ENCODE measurements around the gene APRT.

APRT gene

DNA sequence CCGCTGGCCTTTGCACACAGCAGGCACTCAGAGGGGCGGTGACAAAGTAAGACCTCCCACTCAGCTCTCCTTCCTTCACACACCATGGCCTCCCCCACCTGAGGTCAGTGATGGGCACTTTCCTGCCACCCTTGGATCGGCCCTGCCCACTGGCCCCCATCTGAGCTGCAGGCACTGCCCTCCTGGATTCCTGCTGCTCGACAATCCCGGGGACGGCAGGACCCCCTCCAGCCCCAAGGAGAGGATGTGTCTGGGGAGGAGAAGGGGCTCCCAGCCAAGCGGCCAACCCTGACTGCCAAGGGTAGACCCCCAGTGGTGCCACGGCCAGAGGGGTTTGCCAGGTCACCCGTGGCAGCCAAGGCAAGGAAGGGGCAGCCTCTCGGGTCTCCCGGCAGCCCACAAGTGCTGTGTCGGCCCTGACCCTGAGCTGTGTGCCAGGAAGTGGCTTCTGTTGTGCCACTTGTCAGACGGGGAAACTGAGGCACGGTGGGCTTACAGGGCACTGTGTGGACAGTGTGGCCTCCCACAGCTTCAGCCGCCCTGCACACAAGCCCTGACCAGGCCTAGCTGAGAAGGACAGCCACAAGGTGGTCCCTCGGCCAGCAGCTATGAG is 49.4 kb downstream of the APRT start:
- TF ChIP-seq TAF1 (IDR thresholded peaks at IDR 0.05; ENCODE audit: borderline replicate concordance, low read depth, low read length) (no peak), POLR2A (IDR thresholded peaks at IDR 0.05; ENCODE audit: low read depth, low read length) (no peak), POLR2AphosphoS5 (IDR thresholded peaks at IDR 0.05; ENCODE audit: low read depth, low read length) (no peak)
- no peak for FAIRE-seq
- DNase-seq (ENCODE audit: insufficient read length), result no peak

DNA sequence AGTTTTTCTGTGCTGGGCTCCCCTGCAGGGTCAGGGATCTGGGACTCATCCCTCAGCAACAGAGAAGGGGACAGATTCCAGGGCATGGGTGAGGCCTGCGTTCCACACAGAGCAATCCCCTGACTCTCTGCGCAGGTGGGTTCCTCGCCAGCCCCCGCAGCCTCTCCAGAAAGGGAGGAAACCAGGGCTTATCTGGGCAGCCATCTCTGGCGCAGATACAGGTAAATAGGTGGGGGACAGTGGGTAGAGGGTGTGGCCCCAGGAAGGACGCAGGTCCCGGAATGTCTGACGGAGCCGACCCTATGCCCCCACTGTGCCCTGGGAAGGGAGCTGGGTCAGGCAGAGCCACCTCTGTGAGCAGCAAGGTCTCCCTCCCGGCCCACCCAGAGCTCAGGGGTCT is 49.9 kb downstream of the APRT start:
- DNase-seq (ENCODE audit: insufficient read length) (no peak), FAIRE-seq (no peak)
- TF ChIP-seq POLR2AphosphoS5 (IDR thresholded peaks at IDR 0.05; ENCODE audit: low read depth, low read length), result no peak
- no peak for TF ChIP-seq TAF1 (IDR thresholded peaks at IDR 0.05; ENCODE audit: borderline replicate concordance, low read depth, low read length)
- TF ChIP-seq POLR2A (IDR thresholded peaks at IDR 0.05; ENCODE audit: low read depth, low read length), result no peak

DNA sequence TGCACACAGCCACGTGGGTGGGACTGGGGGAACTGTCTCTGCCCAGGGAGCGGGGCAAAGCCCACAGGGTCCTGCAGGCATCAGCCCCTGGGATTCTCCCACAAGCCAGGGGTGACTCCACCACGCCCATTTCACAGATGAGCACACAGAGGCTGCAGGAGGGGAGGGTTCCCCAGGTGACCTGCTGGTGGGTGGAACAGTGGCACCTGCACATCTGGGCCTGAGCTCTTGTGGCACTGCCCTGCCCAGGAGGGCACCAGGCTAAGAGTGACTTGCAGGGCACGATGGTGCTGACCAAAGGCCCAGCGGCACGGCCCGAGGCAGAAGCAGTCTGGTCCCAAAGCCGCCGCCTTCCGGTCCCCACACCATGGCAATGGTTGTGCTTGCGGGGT is 50.6 kb downstream of the APRT start:
- no peak for DNase-seq (ENCODE audit: insufficient read length)
- no peak for FAIRE-seq
- no peak for TF ChIP-seq TAF1 (IDR thresholded peaks at IDR 0.05; ENCODE audit: borderline replicate concordance, low read depth, low read length)
- TF ChIP-seq POLR2A (IDR thresholded peaks at IDR 0.05; ENCODE audit: low read depth, low read length), result no peak
- TF ChIP-seq POLR2AphosphoS5 (IDR thresholded peaks at IDR 0.05; ENCODE audit: low read depth, low read length), result no peak

DNA sequence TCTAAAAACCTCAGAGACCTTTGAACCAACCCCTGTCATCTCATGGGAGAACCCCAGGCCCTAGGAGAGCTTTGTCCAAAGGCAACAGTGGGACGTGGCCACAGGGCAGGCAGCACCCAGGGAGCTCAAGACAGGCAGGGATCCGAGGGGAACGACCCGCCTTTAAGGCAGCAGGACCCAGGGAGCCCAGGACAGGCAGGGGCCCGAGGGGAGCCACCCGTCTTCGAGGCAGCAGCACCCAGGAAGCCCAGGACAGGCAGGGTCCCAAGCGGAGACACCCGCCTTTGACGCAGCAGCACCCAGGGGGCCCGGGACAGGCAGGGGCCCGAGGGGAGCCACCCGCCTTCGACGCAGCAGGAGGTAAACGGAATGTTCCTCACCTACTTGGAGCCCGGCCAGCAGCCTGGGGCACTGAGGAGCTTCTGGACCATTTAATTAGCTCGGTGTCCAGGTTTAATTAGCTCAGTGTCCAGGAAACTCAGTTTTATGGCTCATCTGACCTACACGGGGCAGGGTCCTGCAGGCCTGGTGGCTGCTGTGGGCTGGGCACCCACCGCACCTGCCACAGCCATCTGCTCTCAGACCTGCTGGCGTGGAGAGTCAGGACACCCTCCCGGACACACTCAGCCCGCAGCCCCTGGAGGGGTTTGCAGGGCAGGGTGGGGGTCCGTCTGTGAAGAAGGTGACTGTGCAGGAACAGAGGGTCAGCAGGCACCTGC is 51.1 kb downstream of the APRT start:
- no peak for TF ChIP-seq TAF1 (IDR thresholded peaks at IDR 0.05; ENCODE audit: borderline replicate concordance, low read depth, low read length)
- TF ChIP-seq POLR2AphosphoS5 (IDR thresholded peaks at IDR 0.05; ENCODE audit: low read depth, low read length), result no peak
- TF ChIP-seq POLR2A (IDR thresholded peaks at IDR 0.05; ENCODE audit: low read depth, low read length), result no peak
- FAIRE-seq (no peak), DNase-seq (ENCODE audit: insufficient read length) (no peak)

DNA sequence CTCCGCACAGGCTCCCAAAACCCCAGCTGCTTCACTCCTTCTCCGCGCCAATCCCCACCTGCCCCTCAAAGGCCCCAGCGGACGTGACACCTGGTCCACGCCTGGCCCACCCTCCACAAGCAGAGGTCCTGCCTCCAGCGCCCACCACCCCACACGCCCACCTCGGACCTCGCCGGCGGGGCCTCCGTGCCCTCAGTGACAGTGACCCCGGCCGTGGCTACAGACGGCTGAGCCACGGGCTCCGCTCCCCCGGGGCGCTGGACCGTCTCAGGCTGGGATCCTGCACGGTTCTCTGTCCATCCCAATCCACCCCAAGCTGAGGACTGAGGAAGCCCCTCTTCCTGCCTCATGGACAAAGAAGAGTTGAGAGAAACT is 51.8 kb downstream of the APRT start:
- no peak for DNase-seq (ENCODE audit: insufficient read length)
- TF ChIP-seq POLR2AphosphoS5 (IDR thresholded peaks at IDR 0.05; ENCODE audit: low read depth, low read length) (no peak), POLR2A (IDR thresholded peaks at IDR 0.05; ENCODE audit: low read depth, low read length) (no peak), TAF1 (IDR thresholded peaks at IDR 0.05; ENCODE audit: borderline replicate concordance, low read depth, low read length) (no peak)
- FAIRE-seq, result no peak
